GM19043 (cell line): ENCODE data around the gene ADCYAP1R1.

Experiments
- ATAC-seq: cut with Tn5 transposase; IDR thresholded peaks from one replicate; pipeline ENCODE4 v1.9.1; 2021; ENCODE audit warnings: low read depth; ENCODE audit not compliant: unreplicated experiment

Gene ADCYAP1R1

GRCh38 chr7:31051598-31052486, at the start of gene ADCYAP1R1:
ADCYAP1R1 (plus strand) TSS chr7:31052308; CDS start chr7:31063265, 10,957 bp downstream.
- no peak for ATAC-seq

DNA sequence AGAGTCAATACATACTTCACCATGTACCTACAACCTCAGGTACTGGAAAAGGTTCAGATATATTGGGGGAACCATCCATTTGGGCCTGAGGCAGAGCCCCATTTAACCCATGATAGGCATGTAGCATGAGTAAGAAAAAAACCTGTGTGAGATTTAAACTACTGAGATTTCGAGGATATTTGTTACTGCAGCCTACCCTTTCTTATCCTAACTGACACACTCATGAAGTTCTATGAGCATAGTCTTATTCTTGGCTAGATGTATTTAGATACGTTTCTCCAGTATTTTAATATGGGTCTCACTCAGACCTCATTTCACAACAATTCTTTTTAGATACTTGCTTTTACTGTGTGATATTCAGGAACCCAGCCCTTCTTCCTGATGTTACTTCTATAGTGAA, 49.0 kb upstream of the ADCYAP1R1 start:
- ATAC-seq: no peak

DNA sequence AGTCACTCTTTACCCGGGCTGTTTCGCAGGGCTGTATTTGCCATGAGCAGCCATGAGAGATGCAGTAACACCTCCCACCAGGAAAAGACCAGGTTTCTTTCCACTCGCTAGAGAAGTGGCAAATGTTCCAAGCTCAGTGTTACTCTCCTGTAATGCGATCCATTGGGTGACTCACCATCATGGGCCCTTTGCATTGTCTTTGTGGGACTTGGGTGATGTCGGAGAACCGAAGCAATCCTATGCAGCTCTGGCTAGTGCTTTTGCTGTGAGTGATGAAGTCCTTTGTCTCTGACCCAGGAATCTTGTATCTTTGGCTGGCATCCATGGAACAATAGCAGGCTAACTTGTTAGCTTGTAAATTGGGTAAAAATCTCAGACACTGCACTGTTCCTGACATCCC, 48.4 kb upstream of the ADCYAP1R1 start:
- ATAC-seq: no peak

GRCh38 chr7:31004393-31004792, 47.7 kb upstream of the ADCYAP1R1 start:
- ATAC-seq: no peak

DNA sequence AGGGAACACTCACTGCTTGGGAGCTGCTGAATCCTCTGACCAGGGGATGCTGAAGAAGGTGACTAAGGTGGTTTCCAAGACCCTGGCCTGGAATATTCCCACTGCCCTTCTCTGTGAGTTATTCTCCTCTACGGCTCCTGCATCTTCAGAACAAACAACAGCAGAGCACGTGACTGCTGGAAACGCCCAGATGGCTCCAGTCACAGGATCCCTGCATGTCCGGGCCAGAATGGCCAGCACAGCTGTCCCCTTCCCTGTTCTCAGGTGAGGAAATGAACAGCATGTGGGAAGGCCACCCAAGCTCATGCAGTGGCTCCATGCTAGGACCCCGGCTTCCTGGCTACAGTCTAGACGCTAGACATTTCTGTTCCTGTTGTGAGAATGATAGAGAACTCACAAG, 45.3 kb upstream of the ADCYAP1R1 start:
- ATAC-seq: no peak

DNA sequence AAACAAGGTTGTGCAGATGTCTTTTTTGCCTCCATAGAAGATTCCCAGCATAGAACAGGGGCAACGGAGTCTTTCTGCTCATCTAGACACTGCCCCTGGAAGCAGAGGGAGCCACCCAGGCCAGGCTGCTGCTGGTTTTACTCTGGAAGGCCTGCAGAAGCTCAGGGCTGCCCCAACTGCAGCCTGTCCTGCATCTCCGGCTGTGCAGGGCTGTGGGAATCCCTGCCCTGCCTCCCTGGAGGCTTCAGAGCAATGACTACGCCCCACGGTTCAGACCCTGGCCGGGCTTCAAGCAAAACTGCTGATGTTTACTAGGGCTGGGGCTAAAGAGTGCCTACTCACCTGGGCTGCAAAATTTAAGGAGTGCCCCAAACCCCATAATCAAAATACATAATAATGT, 44.5 kb upstream of the ADCYAP1R1 start:
- no peak for ATAC-seq

GRCh38 chr7:31014826-31015225, 37.3 kb upstream of the ADCYAP1R1 start:
- ATAC-seq: no peak

GRCh38 chr7:31017032-31017675, 35.0 kb upstream of the ADCYAP1R1 start:
- no peak for ATAC-seq

GRCh38 chr7:31017721-31018120, 34.4 kb upstream of the ADCYAP1R1 start:
- no peak for ATAC-seq

GRCh38 chr7:31019509-31019908, 32.6 kb upstream of the ADCYAP1R1 start:
- no peak for ATAC-seq

DNA sequence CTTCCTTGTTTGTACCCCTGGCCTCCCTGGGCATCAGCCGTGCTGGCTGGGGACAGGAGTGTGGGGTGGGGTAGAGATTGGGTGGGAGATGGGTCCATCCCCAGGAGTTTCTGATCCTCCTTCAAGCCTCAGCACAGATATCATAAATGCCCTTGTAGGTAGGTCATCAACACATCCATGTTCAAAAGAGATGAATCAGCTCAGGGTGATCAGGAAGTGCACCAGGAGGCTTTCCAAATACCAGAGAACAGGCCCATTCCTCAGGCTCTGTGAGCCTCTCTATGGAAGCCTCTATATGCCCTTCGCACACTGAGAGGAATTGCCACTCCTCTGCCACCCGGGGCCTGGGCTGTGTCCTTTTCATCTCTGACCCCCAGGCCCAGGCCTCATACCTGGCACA, 31.9 kb upstream of the ADCYAP1R1 start:
- no peak for ATAC-seq

DNA sequence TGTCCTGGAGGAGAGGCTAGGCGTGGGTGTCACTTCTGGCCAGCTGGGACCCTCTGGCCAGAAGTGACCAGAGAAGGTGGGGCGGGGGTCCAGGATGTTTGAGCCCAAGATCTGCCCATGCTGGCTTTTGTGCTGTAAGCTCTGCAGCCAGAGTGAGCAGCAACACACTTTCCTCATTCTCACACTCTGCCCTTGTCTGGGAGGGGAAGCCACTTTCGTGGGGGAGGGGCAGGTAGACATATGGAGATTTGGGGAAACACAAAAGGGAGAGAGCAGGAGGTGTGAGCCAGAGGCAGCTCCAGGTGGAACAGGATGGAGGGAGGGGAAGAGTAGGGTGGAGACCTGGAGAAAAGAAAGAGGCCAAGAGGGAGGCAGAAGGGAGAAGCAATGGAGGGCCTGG, 31.5 kb upstream of the ADCYAP1R1 start:
- ATAC-seq: no peak

GRCh38 chr7:31022117-31022516, 30.0 kb upstream of the ADCYAP1R1 start:
- ATAC-seq: no peak

GRCh38 chr7:31022726-31023125, 29.4 kb upstream of the ADCYAP1R1 start:
- no peak for ATAC-seq

GRCh38 chr7:31023877-31024276, 28.2 kb upstream of the ADCYAP1R1 start:
- ATAC-seq: no peak

GRCh38 chr7:31027161-31027965, 24.7 kb upstream of the ADCYAP1R1 start:
- peak; percentile 48 for ATAC-seq

DNA sequence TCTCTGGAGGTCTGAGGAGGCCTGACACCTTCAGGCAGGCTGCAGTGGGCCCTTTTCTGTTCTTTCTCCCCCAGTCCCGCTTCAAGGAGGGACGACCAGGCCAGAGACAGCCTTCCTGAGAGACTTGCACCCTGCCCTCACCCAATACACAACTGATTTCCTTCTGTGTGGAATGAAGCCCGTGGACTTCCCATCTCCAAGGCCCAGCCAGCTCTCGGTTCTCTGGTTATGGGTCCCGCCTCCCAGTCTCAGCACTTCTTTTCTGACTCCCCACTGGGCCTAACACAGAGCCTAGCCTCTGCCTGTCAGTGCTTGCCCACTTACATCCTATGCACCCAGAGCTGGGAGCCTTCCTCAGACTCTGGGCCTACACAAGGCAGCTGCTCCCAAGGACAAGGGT, 24.1 kb upstream of the ADCYAP1R1 start:
- no peak for ATAC-seq

DNA sequence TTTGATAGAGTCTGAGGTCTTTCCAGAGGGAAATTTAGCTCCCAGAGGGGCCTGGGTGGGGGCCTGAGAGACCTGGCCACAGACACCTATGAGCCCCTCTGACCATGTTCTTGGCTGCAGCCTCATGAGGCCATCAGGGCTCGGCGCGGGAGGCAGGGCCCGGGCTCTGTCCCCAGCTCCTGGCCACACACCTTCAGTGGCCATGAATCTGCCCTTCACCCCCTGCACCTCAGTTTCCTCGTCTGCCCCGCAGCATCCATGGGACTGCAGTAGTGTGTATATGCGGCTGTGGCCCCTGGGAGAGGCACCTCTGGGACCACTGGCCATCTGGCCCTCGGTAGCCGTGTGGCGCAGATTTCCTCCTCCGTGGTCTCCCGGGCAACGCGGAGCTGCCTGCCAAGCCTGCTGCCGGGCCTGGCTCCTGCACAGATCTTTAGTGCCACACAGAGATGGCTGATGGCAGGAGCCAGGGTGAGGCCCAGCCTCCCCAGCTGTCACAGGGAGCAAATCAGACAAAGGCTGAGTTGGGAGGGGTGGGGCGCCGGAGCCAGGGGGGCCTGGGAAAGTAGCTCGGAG, 23.6 kb upstream of the ADCYAP1R1 start:
- no peak for ATAC-seq

DNA sequence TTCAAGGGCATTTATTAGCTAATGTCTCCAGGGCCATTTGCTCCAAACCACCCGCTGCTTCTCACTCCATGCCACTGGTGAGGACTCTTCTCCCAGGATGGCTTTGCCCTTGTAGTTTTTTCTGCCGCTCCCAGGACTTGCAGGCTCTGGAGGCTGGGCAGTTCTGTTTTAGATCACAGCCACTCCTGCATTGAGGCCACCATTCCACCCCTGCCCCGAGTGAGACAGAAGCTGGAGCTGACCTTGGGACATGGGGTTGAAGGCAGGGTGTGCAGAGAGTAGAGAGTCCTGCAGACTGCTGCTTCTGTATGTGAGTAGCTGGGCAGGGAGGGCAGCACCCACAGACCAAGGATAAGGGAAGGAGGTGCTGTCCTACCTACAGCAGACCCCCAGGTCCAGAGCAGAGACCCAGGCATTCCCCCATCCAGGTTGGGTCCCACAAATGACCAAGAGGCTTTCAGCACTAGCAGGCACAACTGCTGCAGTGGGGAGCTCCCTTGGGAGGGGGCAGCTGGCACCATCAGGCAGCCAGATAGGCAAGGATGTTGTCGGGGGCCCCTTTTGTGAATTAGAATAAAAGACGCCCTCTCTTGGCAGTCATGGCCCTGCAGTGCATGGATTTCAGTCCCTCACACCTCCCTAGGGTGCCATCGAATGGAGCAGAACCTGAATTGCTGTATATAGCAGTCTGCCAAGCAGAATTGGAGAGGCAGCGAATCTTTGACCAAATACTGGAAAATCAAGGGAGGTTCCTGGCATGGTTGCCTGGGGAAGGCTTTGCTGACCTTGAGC, 22.7 kb upstream of the ADCYAP1R1 start:
- no peak for ATAC-seq

- ATAC-seq: no peak
These were observed 18.3 kb upstream of the ADCYAP1R1 start for GRCh38 chr7:31033674-31034300.
